Measurements from ENCODE around the gene NLRP1. TPM values are rescaled to one million over a fixed set of nuclear protein-coding genes. Genes with fewer than 3 reads are reported as not detected.
"Not testable (repeated sequence)": the region's sequence is repeated elsewhere in the genome, so short reads cannot be mapped to it uniquely, and the experiment has no call there.

NLRP1 gene
- total RNA-seq, 1 donor from 2014 or later: 51.4 TPM

GRCh38 chr17:5592382-5592781, 8.1 kb upstream of the NLRP1 start:
- intact Hi-C loops (cut with DNase I): no loop called here
- no peak for DNase-seq (ENCODE audit: low spot score)
- no peak for ATAC-seq

- DNase-seq (ENCODE audit: low spot score): no peak
- no peak for ATAC-seq
- intact Hi-C loops (cut with DNase I): no loop called here
Observed at GRCh38 chr17:5591966-5592365, 7.7 kb upstream of the NLRP1 start.

GRCh38 chr17:5588584-5588983, 4.3 kb upstream of the NLRP1 start:
- intact Hi-C loops (cut with DNase I): loop anchor here (5.0 kb wide), 1 partner anchor 834 kb away; no protein-coding TSS in a partner anchor
- no peak for DNase-seq (ENCODE audit: low spot score)
- ATAC-seq: no peak

- DNase-seq (ENCODE audit: low spot score) (no peak), ATAC-seq (no peak)
- intact Hi-C loops (cut with DNase I): loop anchor here (5.0 kb wide), 1 partner anchor 835 kb away; no protein-coding TSS in a partner anchor
Observed at GRCh38 chr17:5587438-5588032, 3.2 kb upstream of the NLRP1 start.

DNA sequence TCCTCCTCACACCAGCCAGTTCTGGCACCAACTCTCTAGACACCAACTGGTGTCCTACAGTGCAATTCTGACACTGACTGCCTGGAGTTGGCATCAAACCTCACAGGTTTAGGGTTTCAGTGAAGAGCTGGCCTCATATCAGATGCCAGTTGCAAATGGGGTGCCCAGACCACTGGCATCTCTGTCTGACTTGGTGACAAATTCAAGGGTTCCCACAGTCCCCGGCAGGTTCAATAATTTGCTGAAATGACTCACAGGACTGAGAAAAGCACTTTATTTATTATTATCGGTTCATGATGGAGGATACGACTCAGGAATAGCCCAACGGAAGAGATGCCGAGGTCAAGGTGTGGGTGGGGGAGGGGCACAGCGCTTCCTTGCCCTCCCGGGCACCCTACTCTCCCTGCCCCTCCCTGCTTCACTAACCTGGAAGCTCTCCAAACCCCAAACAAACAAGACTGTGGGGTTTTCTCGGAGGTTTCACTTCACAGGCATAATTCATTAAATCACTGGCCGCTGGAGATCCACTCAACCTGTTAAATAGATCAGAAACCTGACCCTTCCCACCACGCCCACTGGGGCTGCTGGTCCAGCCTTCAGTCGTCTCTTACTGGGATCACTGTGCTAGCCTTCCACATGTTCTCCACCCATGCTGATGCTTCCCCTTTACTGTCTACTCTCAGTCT, 1.7 kb upstream of the NLRP1 start:
- DNase-seq (ENCODE audit: low spot score): no peak
- no peak for ATAC-seq
- intact Hi-C loops (cut with DNase I): loop anchor here (5.0 kb wide), 1 partner anchor 836 kb away; no protein-coding TSS in a partner anchor

DNA sequence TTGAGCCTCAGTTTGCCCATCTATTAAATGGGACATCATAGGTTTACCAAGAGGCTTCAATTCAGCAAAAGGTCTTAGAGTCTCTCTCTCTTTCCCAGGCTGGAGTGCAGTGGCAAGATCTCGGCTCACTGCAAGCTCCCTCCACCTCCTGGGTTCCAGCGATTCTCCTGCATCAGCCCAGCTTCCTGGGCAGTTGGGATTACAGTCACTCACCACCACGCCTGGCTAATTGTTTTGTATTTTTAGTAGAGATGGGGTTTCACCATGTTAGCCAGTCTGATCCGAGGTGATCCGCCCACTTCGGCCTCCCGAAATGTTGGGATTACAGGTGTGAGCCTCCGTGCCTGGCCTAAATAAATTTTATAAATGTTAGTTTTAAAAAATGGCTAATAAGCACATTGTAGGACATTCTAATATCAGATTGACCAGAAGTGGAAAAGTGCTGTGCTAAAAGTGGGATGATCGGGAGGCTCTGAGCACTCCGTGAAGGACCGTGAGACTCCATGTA, 1.0 kb upstream of the NLRP1 start:
- no peak for ATAC-seq
- DNase-seq (ENCODE audit: low spot score): no peak
- intact Hi-C loops (cut with DNase I): loop anchor here (5.0 kb wide), 1 partner anchor 837 kb away; no protein-coding TSS in a partner anchor

GRCh38 chr17:5583426-5584382, 605 bp downstream of the NLRP1 start:
- intact Hi-C loops (cut with DNase I): no loop called here
- DNase-seq (ENCODE audit: low spot score): no peak
- ATAC-seq: peak; percentile 62

GRCh38 chr17:5582209-5583185, 1.8 kb downstream of the NLRP1 start:
- intact Hi-C loops (cut with DNase I): no loop called here
- ATAC-seq: no peak
- no peak for DNase-seq (ENCODE audit: low spot score)

GRCh38 chr17:5581655-5582054, 2.7 kb downstream of the NLRP1 start:
- no peak for DNase-seq (ENCODE audit: low spot score)
- ATAC-seq: no peak
- intact Hi-C loops (cut with DNase I): no loop called here

GRCh38 chr17:5580969-5581368, 3.3 kb downstream of the NLRP1 start:
- no peak for DNase-seq (ENCODE audit: low spot score)
- ATAC-seq: no peak
- intact Hi-C loops (cut with DNase I): no loop called here

- DNase-seq (ENCODE audit: low spot score) (no peak), ATAC-seq (no peak)
- intact Hi-C loops (cut with DNase I): no loop called here
Observed at GRCh38 chr17:5580367-5580766, 3.9 kb downstream of the NLRP1 start.

GRCh38 chr17:5578768-5579167, 5.5 kb downstream of the NLRP1 start:
- ATAC-seq; DNase-seq (ENCODE audit: low spot score); intact Hi-C loops (cut with DNase I): not testable (repeated sequence)

DNA sequence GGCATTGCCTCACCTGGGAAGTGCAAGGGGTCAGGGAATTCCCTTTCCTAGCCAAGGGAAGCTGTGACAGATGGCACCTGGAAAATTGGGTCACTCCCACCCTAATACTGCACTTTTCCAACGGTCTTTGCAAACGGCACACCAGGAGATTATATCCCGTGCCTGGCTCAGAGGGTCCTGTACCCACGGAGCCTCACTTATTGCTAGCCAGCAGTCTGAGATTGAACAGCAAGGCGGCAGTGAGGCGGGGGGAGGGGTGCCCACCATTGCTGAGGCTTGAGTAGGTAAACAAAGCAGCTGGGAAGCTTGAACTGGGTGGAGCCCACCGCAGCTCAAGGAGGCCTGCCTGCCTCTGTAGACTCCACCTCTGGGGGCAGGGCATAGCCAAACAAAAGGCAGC, 11.3 kb downstream of the NLRP1 start:
- ATAC-seq; intact Hi-C loops (cut with DNase I); DNase-seq (ENCODE audit: low spot score): not testable (repeated sequence)

DNA sequence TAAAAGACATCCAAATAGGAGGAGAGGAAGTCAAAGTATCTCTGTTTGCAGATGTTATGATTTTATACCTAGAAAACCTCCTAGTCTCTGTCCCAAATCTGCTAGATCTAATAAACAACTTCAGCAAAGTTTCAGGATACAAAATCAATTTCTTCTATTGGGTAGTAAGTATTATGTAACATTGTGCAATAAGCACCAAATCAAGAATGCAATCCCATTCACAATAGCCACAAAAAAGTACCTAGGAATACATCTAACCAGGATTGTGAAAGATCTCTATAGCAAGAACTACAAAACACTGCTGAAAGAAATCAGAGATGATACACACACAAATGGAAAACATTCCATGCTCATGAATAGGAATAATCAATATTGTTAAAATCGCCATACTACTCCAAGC, 13.0 kb downstream of the NLRP1 start:
- DNase-seq (ENCODE audit: low spot score) (no peak), ATAC-seq (no peak)
- intact Hi-C loops (cut with DNase I): no loop called here

DNA sequence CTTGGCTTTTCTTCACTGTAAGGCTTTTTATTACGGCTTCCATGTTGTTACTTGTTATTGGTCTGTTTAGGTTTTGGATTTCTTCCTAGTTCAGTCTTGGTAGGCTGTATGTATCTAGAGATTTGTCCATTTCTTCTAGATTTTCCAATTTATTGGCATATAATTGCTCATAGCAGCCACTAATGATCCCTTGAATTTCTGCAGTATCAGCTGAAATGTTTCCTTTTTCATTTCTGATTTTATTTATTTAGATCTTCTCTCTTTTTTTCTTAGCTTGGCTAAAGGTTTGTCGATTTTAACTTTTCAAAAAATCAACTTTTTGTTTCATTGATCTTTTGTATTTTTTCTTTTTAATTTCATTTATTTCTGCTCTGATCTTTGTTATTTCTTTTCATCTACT, 18.5 kb downstream of the NLRP1 start:
- DNase-seq (ENCODE audit: low spot score): no peak
- intact Hi-C loops (cut with DNase I): no loop called here
- no peak for ATAC-seq

DNA sequence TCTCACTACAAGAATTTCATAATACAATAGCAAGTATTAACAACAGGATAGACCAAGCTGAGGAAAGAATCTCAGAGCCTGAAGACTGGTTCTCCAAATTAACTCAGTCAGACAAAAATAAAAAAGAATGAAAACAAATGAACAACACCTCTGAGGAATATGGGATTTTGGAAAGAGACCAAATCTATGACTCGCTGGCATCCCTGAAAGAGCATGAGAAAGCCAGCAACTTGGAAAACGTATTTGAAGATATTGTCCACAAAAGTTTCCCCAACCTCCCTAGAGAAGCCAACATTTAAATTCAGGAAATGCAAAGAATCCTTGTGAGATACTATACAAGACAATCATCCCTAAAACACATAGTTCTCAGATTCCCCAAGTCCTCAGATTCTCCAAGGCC, 20.9 kb downstream of the NLRP1 start:
- intact Hi-C loops (cut with DNase I): no loop called here
- no peak for ATAC-seq
- DNase-seq (ENCODE audit: low spot score): no peak

GRCh38 chr17:5562661-5563360, 21.5 kb downstream of the NLRP1 start:
- intact Hi-C loops (cut with DNase I): no loop called here
- DNase-seq (ENCODE audit: low spot score): no peak
- no peak for ATAC-seq
